ENCODE results near the gene KNSTRN.

The KNSTRN gene

DNA sequence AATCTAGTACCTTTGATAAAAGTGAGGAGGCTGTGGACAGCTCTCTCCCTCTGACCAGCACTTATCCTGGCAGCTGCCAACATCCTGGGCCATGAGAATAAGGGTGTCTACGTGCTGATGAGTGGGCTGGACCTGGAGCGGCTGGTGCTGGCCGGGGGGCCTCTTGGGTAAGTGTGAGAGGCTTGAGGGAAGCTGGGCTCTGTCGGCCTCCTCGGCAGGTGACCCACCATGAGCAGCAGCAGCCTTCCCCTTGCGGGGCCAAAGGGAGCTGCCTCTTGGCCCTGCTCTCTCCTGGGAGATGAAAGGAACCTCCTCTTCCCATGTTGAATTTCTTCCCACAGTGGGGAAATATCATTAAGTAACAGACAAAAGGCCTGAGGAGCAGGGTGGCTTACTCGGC is 32.3 kb downstream of the KNSTRN start:
- H3K9me3 ChIP-seq (ENCODE audit: insufficient read depth, low read depth, low read length), result no peaks in the 10 kb centered on the region
- no peak overlapping the region for H3K27ac ChIP-seq (ENCODE audit: low read length)
- no peak overlapping the region for H3K4me3 ChIP-seq (ENCODE audit: low read length)
- no peak overlapping the region for H3K9ac ChIP-seq (ENCODE audit: low read depth, low read length)
- no peaks in the 10 kb centered on the region for H3K4me1 ChIP-seq (ENCODE audit: insufficient read depth, low read length)
- H3K27me3 ChIP-seq (ENCODE audit: insufficient read depth, low read length), result no peaks in the 10 kb centered on the region
- peaks cover 91% of the 10 kb centered on the region for H3K36me3 ChIP-seq (ENCODE audit: insufficient read depth, low read depth, low read length)

DNA sequence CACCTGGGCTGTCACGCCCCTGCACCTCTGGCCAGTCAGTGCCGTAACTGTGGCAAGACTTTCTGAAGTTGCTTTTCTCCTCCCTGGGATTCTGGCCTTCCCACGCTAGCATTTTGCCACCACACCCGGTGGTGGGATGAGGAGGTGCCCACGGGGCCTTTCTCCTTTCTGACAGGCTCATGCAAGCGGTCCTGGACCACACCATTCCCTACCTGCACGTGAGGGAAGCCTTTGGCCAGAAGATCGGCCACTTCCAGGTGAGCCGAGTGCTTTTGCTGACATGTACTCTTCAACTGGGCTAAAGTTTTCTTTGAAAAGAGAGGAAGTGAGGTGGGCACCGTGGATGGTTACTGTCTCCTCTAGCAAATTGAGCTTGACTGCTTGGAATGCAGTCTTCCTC is 32.7 kb downstream of the KNSTRN start:
- Histone ChIP-seq H3K36me3 (ENCODE audit: insufficient read depth, low read depth, low read length) (peaks cover 87% of the 10 kb centered on the region), H3K4me3 (ENCODE audit: low read length) (no peak overlapping the region)

DNA sequence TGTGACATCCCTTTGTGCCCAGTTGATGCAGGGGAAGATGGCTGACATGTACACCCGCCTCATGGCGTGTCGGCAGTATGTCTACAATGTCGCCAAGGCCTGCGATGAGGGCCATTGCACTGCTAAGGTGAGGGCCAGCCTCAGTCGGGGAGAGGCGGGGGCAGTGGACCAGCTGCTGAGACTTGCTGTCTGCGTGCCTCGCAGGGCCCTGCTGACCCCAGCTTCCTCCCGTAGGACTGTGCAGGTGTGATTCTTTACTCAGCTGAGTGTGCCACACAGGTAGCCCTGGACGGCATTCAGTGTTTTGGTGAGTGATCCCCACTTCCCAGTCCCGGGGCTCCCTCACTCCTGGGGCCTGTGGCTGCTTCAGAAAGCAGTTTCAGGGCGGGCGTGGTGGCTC is 33.5 kb downstream of the KNSTRN start:
- H3K9me3 ChIP-seq (ENCODE audit: insufficient read depth, low read depth, low read length), result no peaks in the 10 kb centered on the region
- H3K27ac ChIP-seq (ENCODE audit: low read length), result no peak overlapping the region
- no peaks in the 10 kb centered on the region for H3K4me1 ChIP-seq (ENCODE audit: insufficient read depth, low read length)
- H3K9ac ChIP-seq (ENCODE audit: low read depth, low read length), result no peak overlapping the region
- H3K27me3 ChIP-seq (ENCODE audit: insufficient read depth, low read length), result peaks cover 1% of the 10 kb centered on the region; the same call in 1 of the 2 replicates
- no peak overlapping the region for H3K4me3 ChIP-seq (ENCODE audit: low read length)
- peaks cover 79% of the 10 kb centered on the region for H3K36me3 ChIP-seq (ENCODE audit: insufficient read depth, low read depth, low read length)

More for the DNA sequence above, 32.7 kb downstream of the KNSTRN start:
- Histone ChIP-seq H3K27ac (ENCODE audit: low read length) (no peak overlapping the region), H3K9ac (ENCODE audit: low read depth, low read length) (no peak overlapping the region), H3K27me3 (ENCODE audit: insufficient read depth, low read length) (no peaks in the 10 kb centered on the region), H3K4me1 (ENCODE audit: insufficient read depth, low read length) (no peaks in the 10 kb centered on the region), H3K9me3 (ENCODE audit: insufficient read depth, low read depth, low read length) (no peaks in the 10 kb centered on the region)

DNA sequence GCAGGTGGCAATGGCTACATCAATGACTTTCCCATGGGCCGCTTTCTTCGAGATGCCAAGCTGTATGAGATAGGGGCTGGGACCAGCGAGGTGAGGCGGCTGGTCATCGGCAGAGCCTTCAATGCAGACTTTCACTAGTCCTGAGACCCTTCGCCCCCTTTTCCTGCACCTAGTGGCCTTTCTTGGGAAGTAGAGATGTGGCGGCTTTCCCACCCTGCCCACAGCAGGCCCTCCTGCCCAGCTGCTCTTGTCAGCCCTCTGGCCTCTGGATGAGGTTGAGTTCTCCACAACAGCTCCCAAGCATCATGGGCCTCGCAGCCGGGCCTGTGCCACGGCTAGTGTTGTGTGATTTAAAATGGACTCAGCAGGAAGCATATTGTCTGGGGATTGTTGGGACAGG is 35.6 kb downstream of the KNSTRN start:
- no peak overlapping the region for H3K9ac ChIP-seq (ENCODE audit: low read depth, low read length)
- no peak overlapping the region for H3K4me3 ChIP-seq (ENCODE audit: low read length)
- H3K9me3 ChIP-seq (ENCODE audit: insufficient read depth, low read depth, low read length), result no peaks in the 10 kb centered on the region
- H3K4me1 ChIP-seq (ENCODE audit: insufficient read depth, low read length), result no peaks in the 10 kb centered on the region
- peaks cover 58% of the 10 kb centered on the region for H3K36me3 ChIP-seq (ENCODE audit: insufficient read depth, low read depth, low read length)
- peaks cover 12% of the 10 kb centered on the region; the same call in 1 of the 2 replicates for H3K27me3 ChIP-seq (ENCODE audit: insufficient read depth, low read length)
- H3K27ac ChIP-seq (ENCODE audit: low read length), result no peak overlapping the region

DNA sequence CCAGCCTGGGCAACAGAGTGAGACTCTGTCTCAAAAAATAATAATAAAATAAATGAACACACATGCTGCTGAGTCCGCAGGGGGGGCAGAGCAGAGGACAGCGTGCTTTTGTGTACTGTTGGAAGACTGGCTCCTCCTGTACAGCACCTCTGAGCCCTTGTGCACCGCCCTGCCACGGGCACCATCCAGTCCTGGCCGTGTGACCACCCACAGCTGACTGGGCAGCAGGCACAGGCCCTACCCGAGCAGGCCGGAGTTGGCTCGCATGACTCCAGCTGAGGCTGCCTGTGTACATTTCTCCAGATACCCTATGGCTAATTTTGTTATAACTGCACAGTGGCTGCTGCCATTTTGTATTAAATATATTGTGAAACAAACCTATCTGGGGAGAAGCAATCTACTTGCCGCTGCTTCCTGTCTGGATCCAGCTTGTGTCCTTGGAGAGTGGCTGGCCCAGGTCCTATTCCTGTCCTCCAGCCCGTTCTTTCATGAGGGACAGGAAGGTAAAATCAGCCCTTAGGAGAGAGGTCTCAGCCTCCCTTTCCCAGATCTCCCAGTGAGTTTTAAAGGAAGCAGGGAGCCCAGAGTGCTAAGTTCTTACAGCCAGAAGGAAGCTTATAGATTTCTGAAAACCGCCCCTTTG is 37.7 kb downstream of the KNSTRN start:
- H3K4me3 ChIP-seq (ENCODE audit: low read length), result no peak overlapping the region
- no peak overlapping the region for H3K9ac ChIP-seq (ENCODE audit: low read depth, low read length)
- peaks cover 12% of the 10 kb centered on the region; the same call in 1 of the 2 replicates for H3K27me3 ChIP-seq (ENCODE audit: insufficient read depth, low read length)
- no peaks in the 10 kb centered on the region for H3K4me1 ChIP-seq (ENCODE audit: insufficient read depth, low read length)
- peaks cover 38% of the 10 kb centered on the region for H3K36me3 ChIP-seq (ENCODE audit: insufficient read depth, low read depth, low read length)
- H3K27ac ChIP-seq (ENCODE audit: low read length), result no peak overlapping the region
- no peaks in the 10 kb centered on the region for H3K9me3 ChIP-seq (ENCODE audit: insufficient read depth, low read depth, low read length)

DNA sequence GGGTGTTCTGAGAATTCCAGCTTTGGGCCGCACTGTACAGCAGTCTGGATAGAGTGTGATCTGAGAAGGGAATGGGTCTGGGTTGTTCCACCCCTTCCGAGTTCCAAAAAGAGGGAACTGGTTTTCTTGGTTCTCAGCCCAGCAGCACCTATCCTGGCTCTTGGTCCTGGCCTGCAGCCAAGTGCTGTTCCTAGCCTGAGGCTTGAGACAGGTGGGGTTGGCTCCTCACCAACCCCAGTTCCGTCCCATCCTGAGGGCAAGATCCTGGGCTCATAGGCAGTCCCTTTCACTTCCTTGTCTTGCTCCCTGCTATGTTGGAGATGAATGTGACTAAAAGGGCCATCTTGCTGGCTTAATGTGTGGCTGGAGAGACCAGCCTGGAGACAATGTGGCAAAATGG is 38.3 kb downstream of the KNSTRN start:
- Histone ChIP-seq H3K4me1 (ENCODE audit: insufficient read depth, low read length) (no peaks in the 10 kb centered on the region), H3K9ac (ENCODE audit: low read depth, low read length) (no peak overlapping the region), H3K36me3 (ENCODE audit: insufficient read depth, low read depth, low read length) (peaks cover 32% of the 10 kb centered on the region), H3K27me3 (ENCODE audit: insufficient read depth, low read length) (peaks cover 12% of the 10 kb centered on the region; the same call in 1 of the 2 replicates), H3K9me3 (ENCODE audit: insufficient read depth, low read depth, low read length) (no peaks in the 10 kb centered on the region), H3K4me3 (ENCODE audit: low read length) (no peak overlapping the region), H3K27ac (ENCODE audit: low read length) (no peak overlapping the region)

DNA sequence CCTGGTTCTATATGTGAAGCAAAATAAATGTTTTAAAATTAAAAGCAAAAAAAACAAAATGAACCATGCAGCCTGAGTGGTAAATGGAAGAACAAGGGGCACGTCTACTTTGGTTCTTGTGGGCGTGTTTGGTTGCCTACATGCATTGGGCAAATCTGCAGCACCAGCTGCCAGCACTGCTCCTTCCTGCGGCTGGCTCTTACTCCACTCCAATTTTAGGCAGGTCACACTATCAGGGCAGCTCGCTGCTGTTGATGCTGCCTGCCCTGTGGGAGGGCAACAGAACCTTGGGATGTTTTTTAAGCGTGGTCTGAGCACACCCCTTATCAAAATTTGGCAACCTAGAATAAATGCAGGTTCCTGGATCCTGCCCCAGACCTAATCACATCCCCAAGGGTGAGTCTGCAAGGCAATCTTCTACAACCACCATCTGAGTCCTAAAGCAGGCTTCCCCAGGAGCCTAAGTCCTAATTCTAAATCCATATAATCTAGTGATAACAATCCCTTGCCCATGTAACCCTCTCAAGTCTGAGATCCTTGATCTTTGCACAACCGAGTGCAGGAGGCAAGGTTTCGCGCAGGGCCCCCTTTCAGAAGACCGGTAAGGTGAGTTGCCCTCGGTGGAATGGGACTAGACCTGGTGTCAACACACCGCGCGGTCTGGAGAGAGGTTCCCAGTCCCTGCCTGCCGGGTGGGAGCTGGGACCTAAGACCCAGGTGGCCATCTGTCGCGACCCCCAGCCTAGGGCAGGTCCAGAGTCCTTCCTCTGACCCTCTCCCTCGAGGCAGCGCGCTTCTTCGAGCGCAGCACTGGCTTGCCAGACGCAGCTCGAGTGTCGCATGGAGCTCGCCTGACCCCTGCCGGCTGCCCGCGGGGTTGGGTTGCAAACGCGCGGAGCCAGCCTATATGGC is 39.0 kb downstream of the KNSTRN start:
- Histone ChIP-seq H3K27me3 (ENCODE audit: insufficient read depth, low read length) (peaks cover 12% of the 10 kb centered on the region; the same call in 1 of the 2 replicates), H3K4me3 (ENCODE audit: low read length) (peak overlapping the region; percentile 51; the same call in 1 of the 2 replicates), H3K36me3 (ENCODE audit: insufficient read depth, low read depth, low read length) (peaks cover 25% of the 10 kb centered on the region), H3K4me1 (ENCODE audit: insufficient read depth, low read length) (no peaks in the 10 kb centered on the region), H3K27ac (ENCODE audit: low read length) (no peak overlapping the region), H3K9me3 (ENCODE audit: insufficient read depth, low read depth, low read length) (no peaks in the 10 kb centered on the region), H3K9ac (ENCODE audit: low read depth, low read length) (no peak overlapping the region)

DNA sequence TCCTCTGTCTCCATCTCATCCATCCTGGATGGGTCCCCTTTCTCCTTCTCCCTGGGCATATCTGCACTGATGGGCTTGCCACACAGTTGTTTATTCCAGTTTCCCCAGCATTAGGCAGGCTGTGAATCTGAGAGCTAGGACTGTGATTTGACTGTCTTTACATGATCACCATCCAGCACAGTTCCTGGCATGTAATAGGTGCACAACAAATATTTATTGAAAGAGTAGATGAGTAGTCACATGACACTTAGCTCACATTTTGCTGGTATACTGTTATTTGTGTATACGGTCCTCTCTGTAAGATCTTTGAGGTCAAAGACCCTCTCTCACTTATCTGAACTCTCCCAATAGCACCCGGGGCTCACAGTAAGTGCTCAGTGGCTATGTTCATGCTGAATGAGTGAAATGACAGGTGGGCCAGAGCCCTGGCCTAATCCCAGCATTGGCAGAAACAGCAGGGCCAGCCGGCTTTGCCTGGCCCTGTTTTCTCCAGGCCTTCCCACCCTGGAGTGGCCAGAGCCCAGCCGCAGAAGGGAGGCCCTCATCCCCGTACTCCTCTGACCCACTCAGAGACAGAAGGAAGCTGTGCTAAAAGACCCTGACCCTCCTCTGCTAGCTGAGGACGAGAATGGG is 42.1 kb downstream of the KNSTRN start:
- Histone ChIP-seq H3K36me3 (ENCODE audit: insufficient read depth, low read depth, low read length) (no peaks in the 10 kb centered on the region), H3K27me3 (ENCODE audit: insufficient read depth, low read length) (peaks cover 12% of the 10 kb centered on the region), H3K27ac (ENCODE audit: low read length) (no peak overlapping the region), H3K9ac (ENCODE audit: low read depth, low read length) (no peak overlapping the region), H3K4me3 (ENCODE audit: low read length) (no peak overlapping the region), H3K4me1 (ENCODE audit: insufficient read depth, low read length) (no peaks in the 10 kb centered on the region), H3K9me3 (ENCODE audit: insufficient read depth, low read depth, low read length) (no peaks in the 10 kb centered on the region)

DNA sequence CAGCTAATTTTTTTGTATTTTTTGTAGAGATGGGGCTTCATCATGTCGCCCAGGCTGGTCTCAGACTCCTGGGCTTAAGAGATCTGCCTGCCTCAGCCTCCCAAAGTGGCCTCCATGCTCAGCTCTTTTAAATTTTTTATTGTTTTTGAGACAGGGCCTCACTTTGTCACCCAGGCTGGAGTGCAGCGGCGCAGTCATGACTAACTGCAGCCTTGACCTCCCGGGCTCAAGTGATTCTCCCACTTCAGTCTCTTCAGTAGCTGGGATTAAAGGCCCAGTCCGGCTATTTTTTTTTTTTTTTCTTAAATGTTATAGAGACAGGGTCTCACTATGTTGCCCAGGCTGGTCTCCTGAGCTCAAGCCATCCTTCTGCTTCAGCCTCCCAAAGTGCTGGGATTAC is 43.2 kb downstream of the KNSTRN start:
- Histone ChIP-seq H3K4me1 (ENCODE audit: insufficient read depth, low read length) (peaks cover 3% of the 10 kb centered on the region; the same call in 1 of the 2 replicates), H3K9me3 (ENCODE audit: insufficient read depth, low read depth, low read length) (no peaks in the 10 kb centered on the region), H3K27me3 (ENCODE audit: insufficient read depth, low read length) (peaks cover 20% of the 10 kb centered on the region), H3K9ac (ENCODE audit: low read depth, low read length) (no peak overlapping the region), H3K4me3 (ENCODE audit: low read length) (no peak overlapping the region), H3K27ac (ENCODE audit: low read length) (no peak overlapping the region), H3K36me3 (ENCODE audit: insufficient read depth, low read depth, low read length) (no peaks in the 10 kb centered on the region)

DNA sequence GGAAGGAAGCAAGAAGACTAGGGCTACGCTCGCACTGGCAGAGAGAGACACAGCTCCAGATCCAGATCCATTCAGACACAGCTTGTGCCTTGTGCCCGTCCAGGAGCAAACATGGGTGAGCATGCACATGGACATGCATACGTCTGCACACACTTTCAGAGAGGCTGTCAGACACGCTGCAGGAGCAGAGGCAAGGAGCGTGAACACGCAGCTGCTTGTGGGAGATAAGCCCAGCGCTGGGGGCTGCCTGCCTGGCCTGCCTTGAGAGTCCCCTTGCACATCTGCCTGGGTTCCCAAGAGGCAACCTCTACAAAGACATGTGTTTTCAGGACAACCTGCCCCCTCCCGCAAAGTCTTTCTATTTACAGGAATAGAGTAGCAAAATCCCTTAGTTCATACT is 44.7 kb downstream of the KNSTRN start:
- Histone ChIP-seq H3K4me3 (ENCODE audit: low read length) (no peak overlapping the region), H3K27me3 (ENCODE audit: insufficient read depth, low read length) (peaks cover 8% of the 10 kb centered on the region), H3K9ac (ENCODE audit: low read depth, low read length) (no peak overlapping the region)

DNA sequence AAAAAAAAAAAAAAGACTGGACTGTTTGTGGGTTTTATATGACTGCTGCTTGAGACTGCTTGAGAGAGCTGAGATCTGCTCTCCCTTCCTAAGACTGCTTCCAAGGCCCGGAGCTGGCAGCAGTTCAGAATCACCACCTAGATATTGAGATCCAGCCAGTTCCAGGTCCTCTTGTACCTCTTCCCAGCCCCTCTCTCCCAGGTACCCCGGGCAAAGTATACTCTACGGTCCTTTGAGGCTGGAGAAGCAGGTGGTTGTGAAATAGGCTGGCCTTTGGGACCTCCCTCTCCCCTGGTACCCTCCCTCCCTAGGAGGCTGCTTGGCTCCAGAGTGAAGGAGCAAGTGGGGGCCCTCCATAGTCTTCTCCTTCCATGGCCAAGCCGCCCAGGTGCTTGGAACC is 45.7 kb downstream of the KNSTRN start:
- Histone ChIP-seq H3K9ac (ENCODE audit: low read depth, low read length) (no peak overlapping the region), H3K4me1 (ENCODE audit: insufficient read depth, low read length) (peaks cover 3% of the 10 kb centered on the region; the same call in 1 of the 2 replicates), H3K9me3 (ENCODE audit: insufficient read depth, low read depth, low read length) (no peaks in the 10 kb centered on the region), H3K27me3 (ENCODE audit: insufficient read depth, low read length) (peaks cover 18% of the 10 kb centered on the region), H3K36me3 (ENCODE audit: insufficient read depth, low read depth, low read length) (no peaks in the 10 kb centered on the region), H3K27ac (ENCODE audit: low read length) (no peak overlapping the region), H3K4me3 (ENCODE audit: low read length) (no peak overlapping the region)

More for the DNA sequence above, 44.7 kb downstream of the KNSTRN start:
- no peaks in the 10 kb centered on the region for H3K9me3 ChIP-seq (ENCODE audit: insufficient read depth, low read depth, low read length)
- no peak overlapping the region for H3K27ac ChIP-seq (ENCODE audit: low read length)
- no peaks in the 10 kb centered on the region for H3K36me3 ChIP-seq (ENCODE audit: insufficient read depth, low read depth, low read length)
- H3K4me1 ChIP-seq (ENCODE audit: insufficient read depth, low read length), result peaks cover 3% of the 10 kb centered on the region; the same call in 1 of the 2 replicates

Data from iPS-20b (cell line).